ENCODE results near the gene PPP1R14B. TPM values are rescaled to one million over a fixed set of nuclear protein-coding genes. Genes with fewer than 3 reads are reported as not detected.
A peak's percentile ranks its signal among the peaks of the same experiment; 100 is the strongest.

PPP1R14B gene
- total and polyA plus RNA-seq, 2 of the 13 experiments (the other 11 are each of a cell fraction or from before 2014, with no cell fraction given), result 110 to 148 TPM

GRCh38 chr11:64240435-64241240 is 6.1 kb downstream of the PPP1R14B start, which contains the start of gene FKBP2 (continued):
- TF ChIP-seq ZNF124 (CRISPR knock-in tag; IDR thresholded peaks at IDR 0.05), result 0 out of 2 replicates have a peak, but pooled peaks have one; percentile 62
- no peak; the same call in 1 of the 2 replicates for TF ChIP-seq ZNF510 (CRISPR knock-in tag; IDR thresholded peaks at IDR 0.05; ENCODE audit: low read depth)
- TF ChIP-seq MAFK (conservative IDR thresholded peaks at IDR 0.05 in 1 of 2, IDR thresholded peaks at IDR 0.05 in 1 of 2; ENCODE audit: low read length in 2 of 2), result no peak
- no peak for TF ChIP-seq ARID3A (IDR thresholded peaks at IDR 0.05; ENCODE audit: low read depth, low read length)
- TF ChIP-seq EHMT2 (IDR thresholded peaks at IDR 0.05; ENCODE audit: borderline replicate concordance, low read depth, low read length), result no peak
- no peak for TF ChIP-seq ZNF619 (CRISPR knock-in tag; IDR thresholded peaks at IDR 0.05)
- no peak for TF ChIP-seq SYNCRIP (IDR thresholded peaks at IDR 0.05; ENCODE audit: insufficient read depth, low read depth, low read length)
- TF ChIP-seq ZNF253 (CRISPR knock-in tag; IDR thresholded peaks at IDR 0.05; ENCODE audit: borderline replicate concordance), result no peak
- no peak for TF ChIP-seq ZNF12 (CRISPR knock-in tag; IDR thresholded peaks at IDR 0.05)
- TF ChIP-seq ZBTB42 (CRISPR knock-in tag; IDR thresholded peaks at IDR 0.05), result peak; percentile 73; the same call in 1 of the 2 replicates
- TF ChIP-seq ZNF747 (CRISPR knock-in tag; IDR thresholded peaks at IDR 0.05; ENCODE audit: borderline replicate concordance), result peak; percentile 69
- TF ChIP-seq THRA (CRISPR knock-in tag; IDR thresholded peaks at IDR 0.05; ENCODE audit: borderline replicate concordance), result peak; percentile 34; the same call in 1 of the 2 replicates
- TF ChIP-seq MXD1 (CRISPR knock-in tag; IDR thresholded peaks at IDR 0.05), result no peak; the same call in 1 of the 2 replicates
- TF ChIP-seq BCLAF1 (IDR thresholded peaks at IDR 0.05), result no peak
- TF ChIP-seq IKZF4 (CRISPR knock-in tag; IDR thresholded peaks at IDR 0.05; ENCODE audit: borderline replicate concordance, low read depth, not compliant biosample characterization), result no peak
- TF ChIP-seq SNAPC5 (CRISPR knock-in tag; IDR thresholded peaks at IDR 0.05; ENCODE audit: borderline replicate concordance), result no peak; the same call in 1 of the 2 replicates
- TF ChIP-seq ZNF709 (CRISPR knock-in tag; IDR thresholded peaks at IDR 0.05), result no peak
- peak; percentile 68; the same call in 1 of the 2 replicates for TF ChIP-seq CENPBD1 (CRISPR knock-in tag; IDR thresholded peaks at IDR 0.05; ENCODE audit: borderline replicate concordance, low read depth)
- TF ChIP-seq ZNF121 (CRISPR knock-in tag; IDR thresholded peaks at IDR 0.05), result no peak
- TF ChIP-seq ZNF839 (CRISPR knock-in tag; IDR thresholded peaks at IDR 0.05; ENCODE audit: borderline replicate concordance), result no peak
- 0 out of 2 replicates have a peak, but pooled peaks have one; percentile 6 for TF ChIP-seq ZNF614 (CRISPR knock-in tag; IDR thresholded peaks at IDR 0.05; ENCODE audit: borderline replicate concordance)

Data from HepG2 (cell line).